ENCODE results near the gene ERBB4. TPM values are rescaled to one million over a fixed set of nuclear protein-coding genes. Genes with fewer than 3 reads are reported as not detected.
A peak's percentile ranks its signal among the peaks of the same experiment; 100 is the strongest.

The ERBB4 gene
- total RNA-seq, 5 donors from 2014 or later (not counting 1 experiment from before 2014, with no cell fraction given), result 0.03 to 0.06 TPM; not detected in 3

DNA sequence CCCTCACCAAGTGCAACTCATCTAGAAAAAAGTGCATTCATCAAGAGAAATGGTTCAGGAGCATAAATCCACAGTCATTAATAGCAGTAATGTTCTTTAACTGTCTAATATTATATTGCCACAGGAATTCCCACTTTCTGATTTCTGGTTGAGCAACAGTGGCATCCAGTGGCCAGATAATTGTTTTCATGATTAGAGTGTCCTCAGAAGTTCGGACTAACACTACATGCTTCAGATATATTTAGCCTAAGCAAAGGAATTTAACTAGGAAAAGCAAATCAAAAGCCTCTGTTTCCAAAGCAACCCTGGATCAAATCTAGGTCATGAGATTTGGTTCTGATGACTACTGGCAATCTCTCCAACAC, 9.8 kb upstream of the ERBB4 start:
- CTCF ChIA-PET, result no interaction called here
- H3K36me3 ChIP-seq (ENCODE audit: control insufficient read depth in 2 of 2, extremely low read depth in 1 of 2, insufficient read depth in 1 of 2, low read length in 1 of 2), result no peaks in the 10 kb centered on the region
- H3K4me1 Mint-ChIP-seq, result no peaks in the 10 kb centered on the region
- H3K36me3 Mint-ChIP-seq, result no peaks in the 10 kb centered on the region
- H3K27ac Mint-ChIP-seq, result no peak overlapping the region
- ATAC-seq (replicated peaks in 1 of 4) (no peak), DNase-seq (no peak)
- H3K4me1 ChIP-seq (ENCODE audit: control insufficient read depth in 1 of 2, extremely low read depth in 1 of 2, insufficient read depth in 2 of 2, low read length in 2 of 2), result no peaks in the 10 kb centered on the region
- H3K27ac ChIP-seq (ENCODE audit: low read length), result no peak overlapping the region
- WGBS (ENCODE audit: insufficient coverage), result 40% methylated on average over 1 of the region's 1 CpG
- peaks cover 2 to 4% of the 10 kb centered on the region in 2 donors for H3K27me3 Mint-ChIP-seq
- no peak overlapping the region for H3K4me3 Mint-ChIP-seq
- H3K4me3 ChIP-seq (ENCODE audit: control insufficient read depth in 1 of 2, extremely low read depth in 1 of 2, low read length in 1 of 2), result no peak overlapping the region
- H3K9me3 Mint-ChIP-seq, result no peaks in the 10 kb centered on the region
- no peaks in the 10 kb centered on the region for H3K9me3 ChIP-seq
- no peaks in the 10 kb centered on the region for H3K27me3 ChIP-seq (replicated peaks in 1 of 2; ENCODE audit: control insufficient read depth in 2 of 2, extremely low read depth in 1 of 2, insufficient read depth in 2 of 2, low read length in 1 of 2)
- POLR2A ChIA-PET, result no interaction called here

DNA sequence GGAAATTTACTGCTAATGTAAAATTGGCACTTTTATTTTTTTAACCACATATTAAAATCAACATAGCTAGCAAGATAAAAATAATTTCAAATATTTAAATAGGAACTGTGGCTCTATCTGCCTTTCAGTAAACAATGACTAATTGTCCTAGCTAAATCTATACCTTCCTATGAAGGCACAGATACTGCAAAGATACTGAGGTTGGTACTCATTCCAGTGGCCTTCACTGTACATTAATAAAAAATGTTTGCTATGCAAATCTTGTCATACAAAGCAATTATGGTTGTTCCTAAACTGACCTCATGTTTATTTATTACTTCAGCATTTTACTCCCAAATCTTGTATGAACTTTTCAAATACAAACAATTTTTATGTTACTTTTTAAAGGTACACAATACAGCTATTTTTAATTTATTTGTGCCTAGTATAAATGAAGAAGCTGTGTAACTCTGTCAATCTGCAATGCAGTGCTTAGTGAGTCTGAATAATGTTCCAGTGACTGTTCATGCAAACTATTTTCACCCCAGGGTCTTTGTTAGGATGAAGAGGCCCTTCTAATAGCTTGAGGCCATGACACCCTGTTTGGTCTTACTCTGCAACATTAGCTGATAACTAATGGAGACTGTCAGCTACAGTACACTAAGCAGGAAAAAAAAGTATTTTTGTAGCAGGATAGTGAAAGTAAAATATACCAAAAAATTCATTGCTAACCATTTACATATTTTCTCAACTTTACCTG, 9.3 kb upstream of the ERBB4 start:
- no peak for ATAC-seq (replicated peaks in 1 of 4)

GRCh38 chr2:212546669-212547068, 8.1 kb upstream of the ERBB4 start:
- H3K27me3 ChIP-seq (replicated peaks in 1 of 2; ENCODE audit: control insufficient read depth in 2 of 2, extremely low read depth in 1 of 2, insufficient read depth in 2 of 2, low read length in 1 of 2), result no peaks in the 10 kb centered on the region
- no peak overlapping the region for H3K27ac Mint-ChIP-seq
- H3K27me3 Mint-ChIP-seq, result peaks cover 2 to 5% of the 10 kb centered on the region in 2 donors
- ChIA-PET CTCF (no interaction called here), POLR2A (no interaction called here)
- DNase-seq (no peak), ATAC-seq (replicated peaks in 1 of 4) (no peak)
- H3K4me1 Mint-ChIP-seq, result no peaks in the 10 kb centered on the region
- H3K9me3 ChIP-seq, result no peaks in the 10 kb centered on the region
- no peak overlapping the region for H3K4me3 Mint-ChIP-seq
- H3K4me1 ChIP-seq (ENCODE audit: control insufficient read depth in 1 of 2, extremely low read depth in 1 of 2, insufficient read depth in 2 of 2, low read length in 2 of 2), result no peaks in the 10 kb centered on the region
- no peaks in the 10 kb centered on the region for H3K36me3 ChIP-seq (ENCODE audit: control insufficient read depth in 2 of 2, extremely low read depth in 1 of 2, insufficient read depth in 1 of 2, low read length in 1 of 2)
- H3K4me3 ChIP-seq (ENCODE audit: control insufficient read depth in 1 of 2, extremely low read depth in 1 of 2, low read length in 1 of 2), result no peak overlapping the region
- no peak overlapping the region for H3K27ac ChIP-seq (ENCODE audit: low read length)
- no CpG with 5 or more reads among the region's 1 CpG for WGBS (ENCODE audit: insufficient coverage)
- H3K9me3 Mint-ChIP-seq, result no peaks in the 10 kb centered on the region
- no peaks in the 10 kb centered on the region for H3K36me3 Mint-ChIP-seq

More for the DNA sequence above, 9.3 kb upstream of the ERBB4 start:
- H3K9me3 Mint-ChIP-seq, result no peaks in the 10 kb centered on the region
- Histone ChIP-seq H3K4me1 (ENCODE audit: control insufficient read depth in 1 of 2, extremely low read depth in 1 of 2, insufficient read depth in 2 of 2, low read length in 2 of 2) (no peaks in the 10 kb centered on the region), H3K27me3 (replicated peaks in 1 of 2; ENCODE audit: control insufficient read depth in 2 of 2, extremely low read depth in 1 of 2, insufficient read depth in 2 of 2, low read length in 1 of 2) (no peaks in the 10 kb centered on the region), H3K9me3 (no peaks in the 10 kb centered on the region), H3K4me3 (ENCODE audit: control insufficient read depth in 1 of 2, extremely low read depth in 1 of 2, low read length in 1 of 2) (no peak overlapping the region), H3K36me3 (ENCODE audit: control insufficient read depth in 2 of 2, extremely low read depth in 1 of 2, insufficient read depth in 1 of 2, low read length in 1 of 2) (no peaks in the 10 kb centered on the region), H3K27ac (ENCODE audit: low read length) (no peak overlapping the region)
- H3K36me3 Mint-ChIP-seq, result no peaks in the 10 kb centered on the region
- ChIA-PET CTCF (no interaction called here), POLR2A (no interaction called here)
- H3K27ac Mint-ChIP-seq, result no peak overlapping the region
- no peak for DNase-seq
- H3K27me3 Mint-ChIP-seq, result peaks cover 2 to 4% of the 10 kb centered on the region in 2 donors
- no peaks in the 10 kb centered on the region for H3K4me1 Mint-ChIP-seq
- no peak overlapping the region for H3K4me3 Mint-ChIP-seq

- Histone ChIP-seq H3K27ac (ENCODE audit: low read length) (no peak overlapping the region), H3K9me3 (no peaks in the 10 kb centered on the region), H3K27me3 (replicated peaks in 1 of 2; ENCODE audit: control insufficient read depth in 2 of 2, extremely low read depth in 1 of 2, insufficient read depth in 2 of 2, low read length in 1 of 2) (peaks cover 8 to 34% of the 10 kb centered on the region in 2 experiments), H3K36me3 (ENCODE audit: control insufficient read depth in 2 of 2, extremely low read depth in 1 of 2, insufficient read depth in 1 of 2, low read length in 1 of 2) (no peaks in the 10 kb centered on the region), H3K4me3 (ENCODE audit: control insufficient read depth in 1 of 2, extremely low read depth in 1 of 2, low read length in 1 of 2) (no peak overlapping the region), H3K4me1 (ENCODE audit: control insufficient read depth in 1 of 2, extremely low read depth in 1 of 2, insufficient read depth in 2 of 2, low read length in 2 of 2) (peaks cover 0 to 8% of the 10 kb centered on the region in 2 experiments)
- H3K4me1 Mint-ChIP-seq, result peaks cover 7 to 21% (median 15%) of the 10 kb centered on the region in 3 donors
- H3K9me3 Mint-ChIP-seq, result no peaks in the 10 kb centered on the region
- ChIA-PET POLR2A (interaction anchor here in 1 of 2 donors (0.6 kb wide), 1 partner anchor 1512 kb away, joined by 11 read pairs; no protein-coding TSS in a partner anchor), CTCF (no interaction called here)
- no peak overlapping the region for H3K4me3 Mint-ChIP-seq
- 53% methylated on average over 3 of the region's 4 CpGs for WGBS (ENCODE audit: insufficient coverage)
- no peaks in the 10 kb centered on the region for H3K36me3 Mint-ChIP-seq
- peaks cover 33 to 44% of the 10 kb centered on the region in 2 donors for H3K27me3 Mint-ChIP-seq
- no peak overlapping the region for H3K27ac Mint-ChIP-seq
- DNase-seq, result no peak
- ATAC-seq (replicated peaks in 1 of 4), result no peak
Measured at GRCh38 chr2:212540341-212540740, 1.7 kb upstream of the ERBB4 start.

GRCh38 chr2:212539072-212539880, 674 bp upstream of the ERBB4 start:
- WGBS (ENCODE audit: insufficient coverage), result 61% methylated on average over 2 of the region's 30 CpGs
- Mint-ChIP-seq H3K4me1 (peaks cover 7 to 21% (median 15%) of the 10 kb centered on the region in 3 donors), H3K27me3 (peaks cover 36 to 47% of the 10 kb centered on the region in 2 donors), H3K9me3 (no peaks in the 10 kb centered on the region), H3K27ac (no peak overlapping the region), H3K4me3 (peak overlapping the region in 2 of 3 donors; percentile 44 to 55), H3K36me3 (no peaks in the 10 kb centered on the region)
- no peaks in the 10 kb centered on the region for H3K36me3 ChIP-seq (ENCODE audit: control insufficient read depth in 2 of 2, extremely low read depth in 1 of 2, insufficient read depth in 1 of 2, low read length in 1 of 2)
- DNase-seq (no peak), ATAC-seq (replicated peaks in 1 of 4) (no peak)
- H3K4me1 ChIP-seq (ENCODE audit: control insufficient read depth in 1 of 2, extremely low read depth in 1 of 2, insufficient read depth in 2 of 2, low read length in 2 of 2), result peaks cover 0 to 8% of the 10 kb centered on the region in 2 experiments
- CTCF ChIA-PET, result no interaction called here
- POLR2A ChIA-PET, result no interaction called here
- H3K4me3 ChIP-seq (ENCODE audit: control insufficient read depth in 1 of 2, extremely low read depth in 1 of 2, low read length in 1 of 2), result no peak overlapping the region
- no peaks in the 10 kb centered on the region for H3K9me3 ChIP-seq
- peaks cover 10 to 34% of the 10 kb centered on the region in 2 experiments for H3K27me3 ChIP-seq (replicated peaks in 1 of 2; ENCODE audit: control insufficient read depth in 2 of 2, extremely low read depth in 1 of 2, insufficient read depth in 2 of 2, low read length in 1 of 2)
- H3K27ac ChIP-seq (ENCODE audit: low read length), result no peak overlapping the region

DNA sequence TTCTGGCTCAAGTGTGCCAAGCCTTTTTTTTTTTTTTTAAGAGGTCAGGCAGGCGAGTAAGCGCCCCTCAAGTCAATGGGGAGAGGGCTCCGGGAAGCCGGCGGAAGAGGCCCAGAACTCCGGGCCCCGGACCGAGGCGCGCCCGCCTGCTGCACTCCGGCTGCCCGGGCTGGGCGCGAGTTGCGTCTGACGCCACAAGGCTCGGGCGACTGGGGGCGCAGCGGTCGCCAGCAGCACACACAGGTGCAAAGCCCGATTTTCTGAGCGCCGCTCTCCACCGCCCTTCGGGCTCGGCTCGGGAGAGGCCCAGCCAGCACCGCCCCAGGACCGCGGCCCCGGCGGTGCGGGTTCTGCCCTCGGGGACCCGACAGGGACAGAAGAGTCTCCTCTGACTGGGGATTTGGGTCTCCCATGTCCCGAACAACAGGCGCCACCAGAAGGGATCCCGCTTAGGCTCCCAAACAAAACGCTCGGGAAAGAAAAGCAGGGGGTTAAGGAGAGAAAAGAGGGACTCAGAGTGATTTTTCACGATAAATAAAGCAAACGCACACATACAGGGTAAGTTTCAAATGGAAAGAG, 787 bp downstream of the ERBB4 start:
- H3K27me3 Mint-ChIP-seq, result peaks cover 47 to 54% of the 10 kb centered on the region in 2 donors
- Histone ChIP-seq H3K36me3 (ENCODE audit: control insufficient read depth in 2 of 2, extremely low read depth in 1 of 2, insufficient read depth in 1 of 2, low read length in 1 of 2) (no peaks in the 10 kb centered on the region), H3K27me3 (replicated peaks in 1 of 2; ENCODE audit: control insufficient read depth in 2 of 2, extremely low read depth in 1 of 2, insufficient read depth in 2 of 2, low read length in 1 of 2) (peaks cover 10 to 34% of the 10 kb centered on the region in 2 experiments), H3K4me3 (ENCODE audit: control insufficient read depth in 1 of 2, extremely low read depth in 1 of 2, low read length in 1 of 2) (peak overlapping the region in 1 of 2 donors; percentile 71), H3K4me1 (ENCODE audit: control insufficient read depth in 1 of 2, extremely low read depth in 1 of 2, insufficient read depth in 2 of 2, low read length in 2 of 2) (peaks cover 0 to 8% of the 10 kb centered on the region in 2 experiments), H3K9me3 (no peaks in the 10 kb centered on the region), H3K27ac (ENCODE audit: low read length) (no peak overlapping the region)
- DNase-seq, result no peak
- peaks cover 7 to 21% (median 15%) of the 10 kb centered on the region in 3 donors for H3K4me1 Mint-ChIP-seq
- no peak overlapping the region for H3K27ac Mint-ChIP-seq
- POLR2A ChIA-PET, result no interaction called here
- H3K4me3 Mint-ChIP-seq, result peak overlapping the region in 2 of 3 donors; percentile 36 to 41
- no peaks in the 10 kb centered on the region for H3K9me3 Mint-ChIP-seq
- CTCF ChIA-PET, result no interaction called here
- H3K36me3 Mint-ChIP-seq, result no peaks in the 10 kb centered on the region
- ATAC-seq (replicated peaks in 1 of 4), result no peak
- 3% methylated on average over 39 of the region's 44 CpGs for WGBS (ENCODE audit: insufficient coverage)

All from T-cell (primary cell).